ENCODE measurements around the gene BABAM2.
"Not testable (repeated sequence)": the region's sequence is repeated elsewhere in the genome, so short reads cannot be mapped to it uniquely, and the experiment has no call there.

Gene BABAM2

GRCh38 chr2:27881815-27882583, 8.5 kb upstream of the BABAM2 start:
- DNase-seq = not testable (repeated sequence)

GRCh38 chr2:27882584-27882922, 8.0 kb upstream of the BABAM2 start:
- DNase-seq = not testable (repeated sequence)

- DNase-seq = no peak
These were observed 5.9 kb upstream of the BABAM2 start for GRCh38 chr2:27884601-27885000.

- no peak for DNase-seq
These were observed 5.3 kb upstream of the BABAM2 start for GRCh38 chr2:27885234-27885633.

GRCh38 chr2:27885661-27886060, 4.9 kb upstream of the BABAM2 start:
- DNase-seq = no peak

GRCh38 chr2:27886322-27886721, 4.2 kb upstream of the BABAM2 start:
- no peak for DNase-seq

- DNase-seq = no peak
These were observed 3.4 kb upstream of the BABAM2 start for GRCh38 chr2:27887111-27887510.

GRCh38 chr2:27887830-27888229, 2.7 kb upstream of the BABAM2 start:
- DNase-seq = no peak

GRCh38 chr2:27888790-27889189, 1.7 kb upstream of the BABAM2 start:
- DNase-seq = no peak

- no peak for DNase-seq
These were observed 769 bp upstream of the BABAM2 start for GRCh38 chr2:27889774-27890145.

- peak; percentile 30 for DNase-seq
These were observed 569 bp downstream of the BABAM2 start for GRCh38 chr2:27890924-27891672.

- DNase-seq = no peak
These were observed 1.2 kb downstream of the BABAM2 start for GRCh38 chr2:27891673-27892105.

- DNase-seq = no peak
These were observed 2.5 kb downstream of the BABAM2 start for GRCh38 chr2:27893006-27893405.

GRCh38 chr2:27897717-27898116, 7.2 kb downstream of the BABAM2 start:
- no peak for DNase-seq

GRCh38 chr2:27901234-27901633, 10.7 kb downstream of the BABAM2 start:
- no peak for DNase-seq

GRCh38 chr2:27902098-27902497, 11.6 kb downstream of the BABAM2 start:
- DNase-seq = no peak

GRCh38 chr2:27903018-27903417, 12.5 kb downstream of the BABAM2 start:
- DNase-seq = no peak

- DNase-seq = no peak
These were observed 13.3 kb downstream of the BABAM2 start for GRCh38 chr2:27903649-27904404.

GRCh38 chr2:27904405-27904665, 13.8 kb downstream of the BABAM2 start:
- DNase-seq = no peak

GRCh38 chr2:27906074-27906473, 15.5 kb downstream of the BABAM2 start:
- no peak for DNase-seq

GRCh38 chr2:27907547-27907946, 17.0 kb downstream of the BABAM2 start:
- no peak for DNase-seq

- DNase-seq = no peak
These were observed 19.4 kb downstream of the BABAM2 start for GRCh38 chr2:27909901-27910300.

GRCh38 chr2:27911458-27912210, 21.1 kb downstream of the BABAM2 start:
- DNase-seq = no peak
